Esophagus squamous epithelium (tissue), 5 donors: Measurements from ENCODE around the gene TAF3. TPM values are rescaled to one million over a fixed set of nuclear protein-coding genes. Genes with fewer than 3 reads are reported as not detected.
"Not testable (repeated sequence)": the region's sequence is repeated elsewhere in the genome, so short reads cannot be mapped to it uniquely, and the experiment has no call there.

ENCODE experiments used
- DNase-seq: peaks from one replicate; lab custom pipeline; 2025; lab: John Stamatoyannopoulos, UW
- H3K27ac ChIP-seq, 4 donors: fragments of 200-600 bp; sonication (generic); one replicate each; pipeline ENCODE4 v1.5.1; 2016 to 2019; ENCODE audit warnings: mild to moderate bottlenecking in 1 of 4
- H3K27me3 ChIP-seq, 4 donors: fragments of 200-600 bp; sonication (generic); 1 replicate in 3 of 4; 2 replicates in 1 of 4; pipeline versions ENCODE4 v1.5.1 to v1.6.0; 2017 to 2021; ENCODE audit warnings: antibody characterized with exemption in 1 of 4
- H3K36me3 ChIP-seq, 3 donors: fragments of 200-600 bp; sonication (generic); one replicate each; pipeline ENCODE4 v1.5.1; 2016 to 2019
- H3K4me1 ChIP-seq, 3 donors: fragments of 200-600 bp; sonication (generic); one replicate each; pipeline ENCODE4 v1.5.1; 2017 to 2019
- H3K4me3 ChIP-seq, 4 donors: fragments of 200-600 bp; sonication (generic); 1 replicate in 3 of 4; 2 replicates in 1 of 4; pipeline ENCODE4 v1.5.1; 2016 to 2019; ENCODE audit warnings: mild to moderate bottlenecking in 2 of 4, moderate library complexity in 1 of 4
- H3K9me3 ChIP-seq, 3 donors: fragments of 200-600 bp; sonication (generic); one replicate each; pipeline ENCODE4 v1.5.1; 2016 to 2019
- POLR2A ChIP-seq, 4 donors: fragments of 450-650 bp; IDR thresholded peaks; one replicate each; pipeline ENCODE4 v1.6.1; 2017; ENCODE audit warnings: antibody characterized with exemption in 4 of 4, mild to moderate bottlenecking in 4 of 4, moderate library complexity in 3 of 4
- WGBS, 2 donors: methylation state at CpG; one replicate each; pipeline ENCODE4 v1.1.5; 2018; 5-methylcytosine and 5-hydroxymethylcytosine counted together
- intact Hi-C: fragments of 100-400 bp; cut with DNase I; formaldehyde crosslinking; loops from one replicate; pipeline ENCODE4 v1.15.0; 2022
- total RNA-seq, 4 donors: library from RNA; depleted of rRNA; stranded (reverse); fragments of >200 nt; gene quantifications; one replicate each; pipeline ENCODE4 v1.1.0, GENCODE V29; 2016
- TF ChIP-seq, protein P1 (sequence below), 6 experiments: fragments of 450-650 bp in 4 of 6; fragments of 200-600 bp in 2 of 6; sonication (generic) in 2 of 6; IDR thresholded peaks; one replicate each; pipeline ENCODE4 v1.5.1; 2016 to 2019; ENCODE audit warnings: antibody characterized with exemption in 6 of 6, mild to moderate bottlenecking in 4 of 6, moderate library complexity in 4 of 6
- donor health status: DM: yes; HTN: yes; CAD: no.

The TAF3 gene
- total RNA-seq, 4 donors from 2014 or later: 2.6 to 5.1 (median 3.6) TPM

DNA sequence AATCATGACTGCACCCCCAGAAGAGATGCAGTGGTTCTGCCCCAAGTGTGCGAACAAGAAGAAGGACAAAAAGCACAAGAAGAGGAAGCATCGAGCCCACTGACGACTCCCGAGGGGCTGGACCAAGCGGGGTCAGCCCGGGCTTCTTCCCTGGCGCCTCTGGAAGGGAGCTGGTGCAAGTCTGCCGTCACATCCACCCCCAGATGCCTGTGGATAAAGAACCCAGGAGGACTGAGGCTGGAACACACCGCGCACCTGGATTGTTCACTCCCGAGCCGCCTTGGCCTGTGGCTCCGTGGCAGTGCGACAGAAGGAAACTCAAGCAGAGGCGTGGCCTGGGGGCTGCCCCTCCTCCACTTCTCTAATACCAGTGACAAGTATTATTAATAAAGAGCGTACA is 196.3 kb downstream of the TAF3 start:
- Histone ChIP-seq H3K27me3 (no peaks in the 10 kb centered on the region), H3K4me1 (no peaks in the 10 kb centered on the region), H3K36me3 (peaks cover 0 to 65% (median 18%) of the 10 kb centered on the region in 3 donors), H3K9me3 (no peaks in the 10 kb centered on the region), H3K27ac (no peak overlapping the region), H3K4me3 (no peak overlapping the region)
- no peak for TF ChIP-seq POLR2A (IDR thresholded peaks at IDR 0.05)
- TF ChIP-seq, protein P1, sequence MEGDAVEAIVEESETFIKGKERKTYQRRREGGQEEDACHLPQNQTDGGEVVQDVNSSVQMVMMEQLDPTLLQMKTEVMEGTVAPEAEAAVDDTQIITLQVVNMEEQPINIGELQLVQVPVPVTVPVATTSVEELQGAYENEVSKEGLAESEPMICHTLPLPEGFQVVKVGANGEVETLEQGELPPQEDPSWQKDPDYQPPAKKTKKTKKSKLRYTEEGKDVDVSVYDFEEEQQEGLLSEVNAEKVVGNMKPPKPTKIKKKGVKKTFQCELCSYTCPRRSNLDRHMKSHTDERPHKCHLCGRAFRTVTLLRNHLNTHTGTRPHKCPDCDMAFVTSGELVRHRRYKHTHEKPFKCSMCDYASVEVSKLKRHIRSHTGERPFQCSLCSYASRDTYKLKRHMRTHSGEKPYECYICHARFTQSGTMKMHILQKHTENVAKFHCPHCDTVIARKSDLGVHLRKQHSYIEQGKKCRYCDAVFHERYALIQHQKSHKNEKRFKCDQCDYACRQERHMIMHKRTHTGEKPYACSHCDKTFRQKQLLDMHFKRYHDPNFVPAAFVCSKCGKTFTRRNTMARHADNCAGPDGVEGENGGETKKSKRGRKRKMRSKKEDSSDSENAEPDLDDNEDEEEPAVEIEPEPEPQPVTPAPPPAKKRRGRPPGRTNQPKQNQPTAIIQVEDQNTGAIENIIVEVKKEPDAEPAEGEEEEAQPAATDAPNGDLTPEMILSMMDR (IDR thresholded peaks at IDR 0.05): no peak
- DNase-seq: no peak
- 90 to 94% methylated on average over 14 to 16 of the region's 16 CpGs for WGBS, 2 donors
- intact Hi-C loops: no loop called here

DNA sequence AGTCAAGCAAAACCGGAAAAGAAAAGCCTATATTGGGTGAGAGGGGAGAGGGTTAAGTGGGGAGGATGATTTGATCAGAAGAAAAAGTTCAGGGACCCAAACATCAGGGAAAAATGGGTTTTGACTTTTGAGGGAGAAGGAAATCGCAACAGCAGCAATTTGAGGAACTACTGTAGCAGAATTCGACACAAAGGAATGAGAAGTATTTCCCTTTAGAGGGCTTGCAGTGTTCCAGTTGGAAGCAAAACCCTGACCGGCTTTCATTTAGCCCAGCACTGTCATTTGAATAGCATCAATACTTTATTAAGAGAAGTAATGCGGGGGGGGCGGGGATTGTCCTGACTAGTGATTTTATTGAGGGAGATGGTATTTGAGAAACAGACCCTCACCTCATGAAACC is 199.0 kb downstream of the TAF3 start:
- TF ChIP-seq, protein P1 (IDR thresholded peaks at IDR 0.05): no peak
- no peak for TF ChIP-seq POLR2A (IDR thresholded peaks at IDR 0.05)
- no peaks in the 10 kb centered on the region for H3K27me3 ChIP-seq
- H3K36me3 ChIP-seq: peaks cover 0 to 39% (median 14%) of the 10 kb centered on the region in 3 donors
- intact Hi-C loops: no loop called here
- DNase-seq: no peak
- no peaks in the 10 kb centered on the region for H3K9me3 ChIP-seq
- H3K4me1 ChIP-seq: no peaks in the 10 kb centered on the region
- H3K4me3 ChIP-seq: no peak overlapping the region
- H3K27ac ChIP-seq: no peak overlapping the region
- 68 to 72% methylated on average over 5 to 6 of the region's 6 CpGs for WGBS, 2 donors

DNA sequence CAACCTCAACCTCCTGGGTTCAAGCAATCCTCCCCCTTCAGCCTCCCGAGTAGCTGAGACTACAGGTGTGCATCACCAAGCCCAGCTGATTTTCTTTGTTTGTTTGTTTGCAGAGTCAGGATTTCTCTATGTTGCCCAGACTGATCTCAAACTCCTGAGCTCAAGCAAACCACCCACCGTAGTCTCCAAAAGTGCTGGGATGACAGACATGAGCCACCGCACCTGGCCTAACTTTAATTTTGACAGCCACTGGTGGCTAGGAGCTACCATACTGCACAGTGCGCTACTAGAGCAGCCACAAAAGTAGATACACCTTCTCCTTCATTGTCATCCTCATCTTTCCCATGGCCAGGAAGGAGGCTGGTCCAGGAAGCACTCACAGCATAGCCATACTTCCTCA is 205.0 kb downstream of the TAF3 start:
- TF ChIP-seq, protein P1 (IDR thresholded peaks at IDR 0.05): no peak
- no peak for TF ChIP-seq POLR2A (IDR thresholded peaks at IDR 0.05)
- H3K4me1 ChIP-seq: peaks cover 0 to 5% (median 0%) of the 10 kb centered on the region in 3 donors
- peaks cover 0 to 41% (median 2%) of the 10 kb centered on the region in 4 donors for H3K27me3 ChIP-seq
- no peak for DNase-seq
- no peaks in the 10 kb centered on the region for H3K36me3 ChIP-seq
- intact Hi-C loops: no loop called here
- H3K9me3 ChIP-seq: no peaks in the 10 kb centered on the region
- WGBS, 2 donors: 65 to 76% methylated on average over 3 to 4 of the region's 4 CpGs
- no peak overlapping the region for H3K27ac ChIP-seq
- no peak overlapping the region for H3K4me3 ChIP-seq

DNA sequence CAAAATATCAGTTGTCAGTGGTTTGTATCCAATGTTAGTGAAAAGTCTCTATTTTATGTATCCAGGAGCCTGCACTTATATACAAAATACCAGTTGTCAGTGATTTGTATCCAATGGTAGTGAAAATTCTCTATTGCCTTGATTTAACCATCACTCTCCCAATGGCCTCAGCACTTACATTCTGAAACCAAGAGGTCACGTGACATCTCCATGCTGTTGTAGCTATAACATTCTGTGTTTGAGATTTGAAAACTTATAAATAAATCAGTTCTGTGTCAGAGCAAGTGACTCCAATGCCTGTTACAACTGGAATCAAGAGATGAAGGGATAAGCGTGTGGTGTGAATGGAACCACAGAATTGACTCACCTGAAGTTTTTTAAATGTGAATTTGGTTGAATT is 205.5 kb downstream of the TAF3 start:
- Histone ChIP-seq H3K36me3 (no peaks in the 10 kb centered on the region), H3K9me3 (no peaks in the 10 kb centered on the region), H3K4me3 (no peak overlapping the region), H3K27me3 (peaks cover 0 to 41% (median 2%) of the 10 kb centered on the region in 4 donors), H3K4me1 (peaks cover 0 to 5% (median 0%) of the 10 kb centered on the region in 3 donors), H3K27ac (no peak overlapping the region)
- no peak for TF ChIP-seq POLR2A (IDR thresholded peaks at IDR 0.05)
- TF ChIP-seq, protein P1 (IDR thresholded peaks at IDR 0.05): no peak
- DNase-seq: no peak
- intact Hi-C loops: no loop called here
- WGBS, 2 donors: 78 to 91% methylated on average over 2 of the region's 2 CpGs

DNA sequence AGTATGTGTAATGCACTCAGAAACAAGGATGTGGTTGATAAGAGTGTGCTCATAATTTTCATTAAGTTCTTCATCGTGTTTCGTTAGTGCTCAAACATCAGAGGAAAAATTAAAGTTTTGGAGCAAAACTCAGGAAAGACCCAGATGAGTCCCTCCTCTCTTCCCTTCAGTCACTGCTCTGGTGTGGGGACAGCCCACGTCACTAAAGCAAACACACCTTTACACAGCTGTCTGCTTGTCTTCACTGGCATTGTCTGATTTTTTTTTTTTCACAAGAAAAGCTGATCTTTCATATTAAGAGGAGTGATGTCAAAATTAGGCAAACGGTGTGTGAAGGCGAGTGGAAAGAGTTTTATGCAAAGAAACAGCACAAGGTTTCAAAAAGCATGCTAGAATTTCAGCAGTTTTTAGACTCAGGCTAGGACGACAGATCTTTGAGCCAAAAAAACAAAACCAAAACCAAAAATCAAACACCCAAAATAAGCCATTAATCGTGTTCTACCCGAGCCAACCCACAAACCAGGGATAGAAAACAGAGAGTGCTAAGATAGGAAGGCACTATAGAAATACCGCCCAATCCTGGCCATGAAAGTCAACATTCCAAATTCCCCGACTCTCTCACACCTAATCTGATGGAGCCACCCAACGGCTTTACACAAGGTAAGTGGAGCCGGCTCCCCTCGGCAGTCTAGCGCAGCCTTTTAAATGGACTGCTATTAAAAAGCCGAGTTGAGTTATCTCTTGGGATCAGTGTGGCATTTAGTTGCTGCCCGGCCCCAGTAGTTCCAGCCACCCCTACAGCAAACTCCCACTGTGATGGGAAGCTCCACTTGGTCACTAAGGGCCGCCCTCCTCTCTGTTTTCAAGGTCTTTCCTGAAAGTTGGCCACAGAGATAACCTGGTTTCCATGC is 208.3 kb downstream of the TAF3 start:
- no peaks in the 10 kb centered on the region for H3K9me3 ChIP-seq
- H3K27me3 ChIP-seq: peaks cover 0 to 65% (median 2%) of the 10 kb centered on the region in 4 donors
- peaks cover 0 to 5% (median 0%) of the 10 kb centered on the region in 3 donors for H3K4me1 ChIP-seq
- WGBS, 2 donors: 27 to 45% methylated on average over 12 to 14 of the region's 17 CpGs
- DNase-seq: no peak
- no peaks in the 10 kb centered on the region for H3K36me3 ChIP-seq
- peak overlapping the region in 1 of 4 donors; percentile 38 for H3K4me3 ChIP-seq
- intact Hi-C loops: no loop called here
- H3K27ac ChIP-seq: no peak overlapping the region
- no peak for TF ChIP-seq POLR2A (IDR thresholded peaks at IDR 0.05)
- TF ChIP-seq, protein P1 (IDR thresholded peaks at IDR 0.05): no peak

DNA sequence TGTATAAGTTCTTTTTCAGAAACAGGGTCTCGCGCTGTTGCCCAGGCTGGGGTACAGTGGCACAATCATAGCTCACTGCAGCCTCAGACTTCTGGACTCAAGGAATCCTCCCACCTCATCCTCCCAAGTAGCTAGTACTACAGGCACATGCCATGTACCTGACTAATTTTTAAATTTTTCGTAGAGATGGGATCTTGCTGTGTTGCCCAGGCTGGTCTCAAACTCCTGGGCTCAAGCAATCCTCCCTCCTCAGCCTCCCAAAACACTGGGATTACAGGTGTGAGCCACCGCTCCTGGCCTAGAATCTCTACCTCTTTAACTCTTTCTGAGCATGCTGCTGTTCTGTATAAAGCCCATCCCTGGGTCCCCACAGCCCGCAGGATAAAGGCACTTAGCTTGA is 212.9 kb downstream of the TAF3 start:
- Histone ChIP-seq H3K4me1 (peaks cover 15 to 34% (median 18%) of the 10 kb centered on the region in 3 donors), H3K27me3 (peaks cover 19 to 86% (median 27%) of the 10 kb centered on the region in 4 donors)
- H3K4me3 ChIP-seq, DNase-seq, intact Hi-C loops, H3K27ac ChIP-seq, H3K9me3 ChIP-seq, H3K36me3 ChIP-seq: not testable (repeated sequence)
- WGBS, 2 donors: 87 to 95% methylated on average over 5 of the region's 5 CpGs
